Neural crest cell (in vitro differentiated cells): ENCODE data around the gene GBF1. TPM values are rescaled to one million over a fixed set of nuclear protein-coding genes. Genes with fewer than 3 reads are reported as not detected.

Experiments used
- DNase-seq: peaks from one replicate; pipeline ENCODE4 v3.0.0; 2021; ENCODE audit warnings: low read depth, mixed read lengths, low spot score
- H3K27ac Mint-ChIP-seq: one replicate; pipeline ENCODE4 v1.8.0; 2021; ENCODE audit warnings: mild to moderate bottlenecking, mixed read lengths; ENCODE audit not compliant: unreplicated experiment
- H3K27me3 Mint-ChIP-seq: 2 replicates; pipeline ENCODE4 v1.8.0; 2021; ENCODE audit warnings: low read depth, mild to moderate bottlenecking, mixed read lengths
- H3K36me3 Mint-ChIP-seq: 2 replicates; pipeline ENCODE4 v1.8.0; 2021; ENCODE audit warnings: low read depth, mild to moderate bottlenecking, mixed read lengths
- H3K4me1 Mint-ChIP-seq: 2 replicates; pipeline ENCODE4 v1.8.0; 2021; ENCODE audit warnings: mixed read lengths
- H3K4me3 Mint-ChIP-seq: one replicate; pipeline ENCODE4 v1.8.0; 2021; ENCODE audit warnings: mild to moderate bottlenecking, mixed read lengths
- H3K9me3 Mint-ChIP-seq: 2 replicates; pipeline ENCODE4 v1.8.0; 2021; ENCODE audit warnings: mixed read lengths
- CTCF ChIP-seq: fragments of 200-600 bp; sonication (generic); conservative IDR thresholded peaks from 2 replicates; pipeline ENCODE4 v1.5.0; 2021; ENCODE audit warnings: antibody characterized with exemption, mild to moderate bottlenecking
- total RNA-seq: library from RNA; stranded (reverse); gene quantifications from 2 replicates; pipeline ENCODE4 v1.2.1, GENCODE V29; 2021

Gene GBF1
- total RNA-seq, 1 donor from 2014 or later: 43.2 TPM

- H3K27ac Mint-ChIP-seq: no peak overlapping the region
Observed at GRCh38 chr10:102342958-102343357, 97.6 kb downstream of the GBF1 start.

GRCh38 chr10:102344067-102344466 lies 98.7 kb downstream of the GBF1 start:
- no peak for DNase-seq
- Mint-ChIP-seq H3K27me3 (no peaks in the 10 kb centered on the region), H3K27ac (no peak overlapping the region)

More at GRCh38 chr10:102342958-102343357, 97.6 kb downstream of the GBF1 start:
- no peak overlapping the region for H3K4me3 Mint-ChIP-seq
- no peak for DNase-seq
- no peaks in the 10 kb centered on the region for H3K9me3 Mint-ChIP-seq
- no peak for TF ChIP-seq CTCF
- H3K36me3 Mint-ChIP-seq: no peaks in the 10 kb centered on the region
- H3K4me1 Mint-ChIP-seq: peaks cover 9% of the 10 kb centered on the region
- no peaks in the 10 kb centered on the region for H3K27me3 Mint-ChIP-seq

GRCh38 chr10:102347236-102347828 lies 102.0 kb downstream of the GBF1 start:
- no peaks in the 10 kb centered on the region for H3K27me3 Mint-ChIP-seq

More at GRCh38 chr10:102344067-102344466, 98.7 kb downstream of the GBF1 start:
- no peaks in the 10 kb centered on the region for H3K9me3 Mint-ChIP-seq
- H3K4me1 Mint-ChIP-seq: peaks cover 15% of the 10 kb centered on the region
- no peak for TF ChIP-seq CTCF
- H3K4me3 Mint-ChIP-seq: no peak overlapping the region
- no peaks in the 10 kb centered on the region for H3K36me3 Mint-ChIP-seq

GRCh38 chr10:102352066-102352715 lies 106.9 kb downstream of the GBF1 start:
- no peaks in the 10 kb centered on the region for H3K9me3 Mint-ChIP-seq
- H3K4me3 Mint-ChIP-seq: no peak overlapping the region
- H3K4me1 Mint-ChIP-seq: peaks cover 5% of the 10 kb centered on the region
- TF ChIP-seq CTCF: peak; percentile 94
- no peaks in the 10 kb centered on the region for H3K36me3 Mint-ChIP-seq
- H3K27me3 Mint-ChIP-seq: no peaks in the 10 kb centered on the region
- peak; percentile 82 for DNase-seq
- no peak overlapping the region for H3K27ac Mint-ChIP-seq

More at GRCh38 chr10:102347236-102347828, 102.0 kb downstream of the GBF1 start:
- no peaks in the 10 kb centered on the region for H3K9me3 Mint-ChIP-seq
- peak; percentile 59 for TF ChIP-seq CTCF
- peak overlapping the region; percentile 35 for H3K27ac Mint-ChIP-seq
- peak; percentile 13 for DNase-seq
- no peaks in the 10 kb centered on the region for H3K36me3 Mint-ChIP-seq
- peaks cover 13% of the 10 kb centered on the region for H3K4me1 Mint-ChIP-seq
- no peak overlapping the region for H3K4me3 Mint-ChIP-seq

GRCh38 chr10:102354451-102354850 lies 109.1 kb downstream of the GBF1 start:
- no peak for DNase-seq
- Mint-ChIP-seq H3K4me1 (no peaks in the 10 kb centered on the region), H3K27me3 (no peaks in the 10 kb centered on the region), H3K4me3 (no peak overlapping the region), H3K9me3 (no peaks in the 10 kb centered on the region), H3K36me3 (peaks cover 5% of the 10 kb centered on the region), H3K27ac (no peak overlapping the region)
- no peak for TF ChIP-seq CTCF
